CD4-positive, CD25-positive, alpha-beta regulatory T cell (primary cell): ENCODE results near the gene PDGFC. TPM values are rescaled to one million over a fixed set of nuclear protein-coding genes. Genes with fewer than 3 reads are reported as not detected.

Experiments used
- ATAC-seq, 2 donors: fragments of 150-1000 bp; cut with Tn5 transposase; one replicate each; pipeline ENCODE4 v1.10.0; 2021; ENCODE audit warnings: low read depth in 2 of 2, moderate number of reproducible peaks in 2 of 2, moderate library complexity in 1 of 2
- DNase-seq, 3 donors: peaks; one replicate each; pipeline versions ENCODE4 v3.0.0 to v3.0.0-alpha.2; 2012 to 2022; ENCODE audit warnings: mixed read lengths in 1 of 3
- H3K27ac ChIP-seq: one replicate; pipeline ENCODE4 v1.7.0; 2013; ENCODE audit warnings: mild to moderate bottlenecking, low read length; ENCODE audit not compliant: insufficient read depth, poor library complexity, severe bottlenecking
- H3K27me3 ChIP-seq: one replicate; pipeline ENCODE4 v1.7.0; 2013; ENCODE audit warnings: low read length; ENCODE audit not compliant: control insufficient read depth, insufficient read depth
- H3K36me3 ChIP-seq: one replicate; pipeline ENCODE4 v1.7.0; 2013; ENCODE audit warnings: mild to moderate bottlenecking, low read length, moderate library complexity; ENCODE audit not compliant: control insufficient read depth, insufficient read depth
- H3K4me1 ChIP-seq: 2 replicates; pipeline ENCODE4 v1.7.0; 2013; ENCODE audit warnings: mild to moderate bottlenecking, low read length; ENCODE audit not compliant: insufficient read depth, control insufficient read depth, poor library complexity, severe bottlenecking
- H3K4me3 ChIP-seq: one replicate; pipeline ENCODE4 v1.7.0; 2013; ENCODE audit warnings: low read depth, mild to moderate bottlenecking, low read length, moderate library complexity
- H3K9me3 ChIP-seq, 2 experiments: 1 replicate in 1 of 2; 2 replicates in 1 of 2; pipeline ENCODE4 v1.7.0; 2013; ENCODE audit warnings: low read length in 2 of 2, mild to moderate bottlenecking in 1 of 2, moderate library complexity in 1 of 2; ENCODE audit not compliant: control insufficient read depth in 2 of 2
- H3K27ac Mint-ChIP-seq, 3 donors: one replicate each; pipeline ENCODE4 v1.8.0; 2020 to 2022; ENCODE audit warnings: mild to moderate bottlenecking in 3 of 3, mixed read lengths in 3 of 3, moderate library complexity in 2 of 3
- H3K27me3 Mint-ChIP-seq: one replicate; pipeline ENCODE4 v1.8.0; 2022; ENCODE audit warnings: mild to moderate bottlenecking, mixed read lengths
- H3K36me3 Mint-ChIP-seq: one replicate; pipeline ENCODE4 v1.8.0; 2020; ENCODE audit warnings: mixed read lengths
- H3K4me1 Mint-ChIP-seq, 4 donors: one replicate each; pipeline ENCODE4 v1.8.0; 2020 to 2022; ENCODE audit warnings: mixed read lengths in 4 of 4, mild to moderate bottlenecking in 1 of 4
- H3K4me3 Mint-ChIP-seq, 4 donors: one replicate each; pipeline ENCODE4 v1.8.0; 2020 to 2022; ENCODE audit warnings: mild to moderate bottlenecking in 4 of 4, mixed read lengths in 4 of 4, moderate library complexity in 3 of 4
- H3K9me3 Mint-ChIP-seq, 7 donors: one replicate each; pipeline ENCODE4 v1.8.0; 2020 to 2022; ENCODE audit warnings: mixed read lengths in 7 of 7, mild to moderate bottlenecking in 3 of 7, moderate library complexity in 2 of 7
- polyA plus RNA-seq, 4 donors: library from polyadenylated mRNA; unstranded; fragments of 300-500 nt; fragmentation: Illumina TruSeq; gene quantifications; one replicate each; pipeline ENCODE4 v1.2.3, GENCODE V29; 2021
- total RNA-seq: library from RNA; stranded (reverse); gene quantifications from one replicate; pipeline ENCODE4 v1.2.3, GENCODE V29; 2022

PDGFC gene
- total and polyA plus RNA-seq, 5 donors from 2014 or later = 0.62 TPM; not detected in 4

- Histone ChIP-seq H3K27ac (no peak overlapping the region), H3K9me3 (no peaks in the 10 kb centered on the region), H3K4me1 (no peaks in the 10 kb centered on the region), H3K27me3 (no peaks in the 10 kb centered on the region), H3K36me3 (no peaks in the 10 kb centered on the region), H3K4me3 (no peak overlapping the region)
- no peaks in the 10 kb centered on the region for H3K4me1 Mint-ChIP-seq
- H3K27ac Mint-ChIP-seq = peak overlapping the region in 1 of 3 donors; percentile 71
- no peaks in the 10 kb centered on the region for H3K27me3 Mint-ChIP-seq
- ATAC-seq (no peak), DNase-seq (no peak)
- peaks cover 5 to 25% (median 10%) of the 10 kb centered on the region in 7 donors for H3K9me3 Mint-ChIP-seq
- H3K4me3 Mint-ChIP-seq = no peak overlapping the region
- no peaks in the 10 kb centered on the region for H3K36me3 Mint-ChIP-seq
These were observed 46.8 kb downstream of the PDGFC start for GRCh38 chr4:156924774-156925315.

- Histone ChIP-seq H3K36me3 (no peaks in the 10 kb centered on the region), H3K4me1 (no peaks in the 10 kb centered on the region), H3K4me3 (no peak overlapping the region), H3K27me3 (no peaks in the 10 kb centered on the region), H3K9me3 (no peaks in the 10 kb centered on the region), H3K27ac (no peak overlapping the region)
- Mint-ChIP-seq H3K36me3 (no peaks in the 10 kb centered on the region), H3K4me1 (no peaks in the 10 kb centered on the region), H3K27ac (no peak overlapping the region), H3K9me3 (peaks cover 5 to 25% (median 9%) of the 10 kb centered on the region in 7 donors), H3K4me3 (no peak overlapping the region), H3K27me3 (no peaks in the 10 kb centered on the region)
- no peak for ATAC-seq
- no peak for DNase-seq
These were observed 48.1 kb downstream of the PDGFC start for GRCh38 chr4:156923525-156923924.

GRCh38 chr4:156915221-156915620 lies 56.4 kb downstream of the PDGFC start:
- H3K27ac ChIP-seq = no peak overlapping the region

GRCh38 chr4:156913234-156913633 lies 58.4 kb downstream of the PDGFC start:
- no peaks in the 10 kb centered on the region for H3K36me3 ChIP-seq
- Mint-ChIP-seq H3K27ac (no peak overlapping the region), H3K9me3 (peaks cover 0 to 15% (median 3%) of the 10 kb centered on the region in 7 donors), H3K4me3 (no peak overlapping the region), H3K36me3 (no peaks in the 10 kb centered on the region), H3K4me1 (no peaks in the 10 kb centered on the region), H3K27me3 (no peaks in the 10 kb centered on the region)
- no peaks in the 10 kb centered on the region for H3K27me3 ChIP-seq
- no peak overlapping the region for H3K4me3 ChIP-seq
- DNase-seq = no peak
- H3K27ac ChIP-seq = no peak overlapping the region
- no peak for ATAC-seq
- H3K4me1 ChIP-seq = no peaks in the 10 kb centered on the region
- H3K9me3 ChIP-seq = peaks cover 0 to 3% of the 10 kb centered on the region in 2 experiments

More at GRCh38 chr4:156915221-156915620, 56.4 kb downstream of the PDGFC start:
- Mint-ChIP-seq H3K4me1 (no peaks in the 10 kb centered on the region), H3K36me3 (no peaks in the 10 kb centered on the region), H3K4me3 (no peak overlapping the region), H3K9me3 (peaks cover 0 to 15% (median 2%) of the 10 kb centered on the region in 7 donors), H3K27ac (no peak overlapping the region), H3K27me3 (no peaks in the 10 kb centered on the region)
- Histone ChIP-seq H3K4me3 (no peak overlapping the region), H3K4me1 (no peaks in the 10 kb centered on the region), H3K36me3 (no peaks in the 10 kb centered on the region), H3K9me3 (peaks cover 0 to 3% of the 10 kb centered on the region in 2 experiments), H3K27me3 (no peaks in the 10 kb centered on the region)
- ATAC-seq (no peak), DNase-seq (no peak)

GRCh38 chr4:156909010-156909409 lies 62.6 kb downstream of the PDGFC start:
- Histone ChIP-seq H3K27me3 (no peaks in the 10 kb centered on the region), H3K36me3 (no peaks in the 10 kb centered on the region), H3K27ac (no peak overlapping the region), H3K9me3 (no peaks in the 10 kb centered on the region), H3K4me3 (no peak overlapping the region), H3K4me1 (no peaks in the 10 kb centered on the region)
- H3K27ac Mint-ChIP-seq = no peak overlapping the region
- no peak for ATAC-seq
- H3K9me3 Mint-ChIP-seq = peaks cover under 1 to 7% (median 4%) of the 10 kb centered on the region in 7 donors
- no peaks in the 10 kb centered on the region for H3K4me1 Mint-ChIP-seq
- DNase-seq = no peak
- H3K36me3 Mint-ChIP-seq = no peaks in the 10 kb centered on the region
- no peak overlapping the region for H3K4me3 Mint-ChIP-seq
- no peaks in the 10 kb centered on the region for H3K27me3 Mint-ChIP-seq

GRCh38 chr4:156906325-156906724 lies 65.3 kb downstream of the PDGFC start:
- ATAC-seq (no peak), DNase-seq (no peak)
- H3K4me1 Mint-ChIP-seq = no peaks in the 10 kb centered on the region
- Histone ChIP-seq H3K27me3 (no peaks in the 10 kb centered on the region), H3K4me3 (no peak overlapping the region), H3K4me1 (no peaks in the 10 kb centered on the region), H3K36me3 (no peaks in the 10 kb centered on the region), H3K9me3 (no peaks in the 10 kb centered on the region), H3K27ac (no peak overlapping the region)
- no peaks in the 10 kb centered on the region for H3K27me3 Mint-ChIP-seq
- no peaks in the 10 kb centered on the region for H3K36me3 Mint-ChIP-seq
- H3K27ac Mint-ChIP-seq = no peak overlapping the region
- H3K4me3 Mint-ChIP-seq = no peak overlapping the region
- peaks cover 0 to 7% (median 5%) of the 10 kb centered on the region in 7 donors for H3K9me3 Mint-ChIP-seq

- no peak overlapping the region for H3K27ac ChIP-seq
- no peaks in the 10 kb centered on the region for H3K4me1 ChIP-seq
- no peaks in the 10 kb centered on the region for H3K9me3 ChIP-seq
- no peaks in the 10 kb centered on the region for H3K36me3 Mint-ChIP-seq
- no peak overlapping the region for H3K4me3 Mint-ChIP-seq
- no peak overlapping the region for H3K27ac Mint-ChIP-seq
- no peak overlapping the region for H3K4me3 ChIP-seq
- no peaks in the 10 kb centered on the region for H3K27me3 ChIP-seq
- H3K4me1 Mint-ChIP-seq = no peaks in the 10 kb centered on the region
- no peaks in the 10 kb centered on the region for H3K36me3 ChIP-seq
- no peaks in the 10 kb centered on the region for H3K27me3 Mint-ChIP-seq
- DNase-seq = no peak
- H3K9me3 Mint-ChIP-seq = peaks cover 0 to 12% (median 5%) of the 10 kb centered on the region in 7 donors
- no peak for ATAC-seq
These were observed 69.7 kb downstream of the PDGFC start for GRCh38 chr4:156901871-156902270.

- ATAC-seq (no peak), DNase-seq (no peak)
- no peaks in the 10 kb centered on the region for H3K27me3 ChIP-seq
- Mint-ChIP-seq H3K36me3 (no peaks in the 10 kb centered on the region), H3K9me3 (peaks cover 0 to 20% (median 3%) of the 10 kb centered on the region in 7 donors), H3K27ac (no peak overlapping the region), H3K4me1 (no peaks in the 10 kb centered on the region), H3K4me3 (no peak overlapping the region), H3K27me3 (no peaks in the 10 kb centered on the region)
- no peak overlapping the region for H3K4me3 ChIP-seq
- H3K9me3 ChIP-seq = no peaks in the 10 kb centered on the region
- no peaks in the 10 kb centered on the region for H3K4me1 ChIP-seq
- H3K36me3 ChIP-seq = no peaks in the 10 kb centered on the region
- no peak overlapping the region for H3K27ac ChIP-seq
These were observed 73.1 kb downstream of the PDGFC start for GRCh38 chr4:156898373-156899117.
